ENCODE data around the gene CDKN2D.

The CDKN2D gene

DNA sequence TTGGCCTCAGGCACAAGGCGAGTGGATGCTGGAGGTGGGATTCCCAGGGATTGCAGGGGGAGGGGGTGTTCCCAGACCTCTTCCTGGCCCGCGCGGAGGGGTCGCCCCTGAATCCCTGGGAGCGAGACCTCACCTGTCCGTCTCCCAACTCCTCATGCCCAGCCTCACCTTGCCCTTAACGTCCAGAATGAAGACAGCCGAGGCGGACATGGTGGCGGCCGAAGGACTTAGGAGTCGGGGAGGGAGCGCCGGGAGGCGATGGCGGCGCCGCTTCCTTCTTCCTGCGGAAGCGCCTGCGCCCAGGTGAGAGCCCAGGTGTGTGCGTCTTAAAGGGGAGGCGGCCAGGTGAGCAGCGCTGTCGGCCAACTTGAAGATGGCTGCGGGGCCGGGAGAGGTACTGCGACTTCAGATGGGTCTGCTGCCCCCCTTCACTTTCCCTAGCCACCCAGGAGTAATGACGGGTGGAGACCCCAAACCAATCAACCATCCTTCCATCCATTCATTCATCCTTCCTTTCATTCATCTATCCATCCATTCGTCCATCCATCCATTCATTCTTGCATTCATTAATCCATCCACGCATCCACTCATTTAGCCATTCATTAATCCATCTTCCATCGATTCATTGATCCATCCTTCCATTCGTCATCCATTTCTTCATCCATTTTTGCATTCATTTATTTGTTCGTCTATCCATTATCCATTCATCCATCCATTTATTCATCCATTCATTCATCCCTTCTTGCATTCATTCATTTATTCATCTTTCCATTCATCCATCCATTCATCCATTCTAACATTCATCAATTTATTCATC, 18.5 kb upstream of the CDKN2D start, which contains the start of gene AP1M2:
Gene AP1M2 (minus strand): TSS at position 291 of the 817 bp plus-strand sequence. CDS start 81 bp downstream, at position 210.
- H3K9me3 ChIP-seq: no peaks in the 10 kb centered on the region
- TF ChIP-seq, protein P1, sequence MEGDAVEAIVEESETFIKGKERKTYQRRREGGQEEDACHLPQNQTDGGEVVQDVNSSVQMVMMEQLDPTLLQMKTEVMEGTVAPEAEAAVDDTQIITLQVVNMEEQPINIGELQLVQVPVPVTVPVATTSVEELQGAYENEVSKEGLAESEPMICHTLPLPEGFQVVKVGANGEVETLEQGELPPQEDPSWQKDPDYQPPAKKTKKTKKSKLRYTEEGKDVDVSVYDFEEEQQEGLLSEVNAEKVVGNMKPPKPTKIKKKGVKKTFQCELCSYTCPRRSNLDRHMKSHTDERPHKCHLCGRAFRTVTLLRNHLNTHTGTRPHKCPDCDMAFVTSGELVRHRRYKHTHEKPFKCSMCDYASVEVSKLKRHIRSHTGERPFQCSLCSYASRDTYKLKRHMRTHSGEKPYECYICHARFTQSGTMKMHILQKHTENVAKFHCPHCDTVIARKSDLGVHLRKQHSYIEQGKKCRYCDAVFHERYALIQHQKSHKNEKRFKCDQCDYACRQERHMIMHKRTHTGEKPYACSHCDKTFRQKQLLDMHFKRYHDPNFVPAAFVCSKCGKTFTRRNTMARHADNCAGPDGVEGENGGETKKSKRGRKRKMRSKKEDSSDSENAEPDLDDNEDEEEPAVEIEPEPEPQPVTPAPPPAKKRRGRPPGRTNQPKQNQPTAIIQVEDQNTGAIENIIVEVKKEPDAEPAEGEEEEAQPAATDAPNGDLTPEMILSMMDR (IDR thresholded peaks at IDR 0.05): no peak
- intact Hi-C loops (cut with DNase I; ENCODE audit: low total_unique reads): no loop called here

DNA sequence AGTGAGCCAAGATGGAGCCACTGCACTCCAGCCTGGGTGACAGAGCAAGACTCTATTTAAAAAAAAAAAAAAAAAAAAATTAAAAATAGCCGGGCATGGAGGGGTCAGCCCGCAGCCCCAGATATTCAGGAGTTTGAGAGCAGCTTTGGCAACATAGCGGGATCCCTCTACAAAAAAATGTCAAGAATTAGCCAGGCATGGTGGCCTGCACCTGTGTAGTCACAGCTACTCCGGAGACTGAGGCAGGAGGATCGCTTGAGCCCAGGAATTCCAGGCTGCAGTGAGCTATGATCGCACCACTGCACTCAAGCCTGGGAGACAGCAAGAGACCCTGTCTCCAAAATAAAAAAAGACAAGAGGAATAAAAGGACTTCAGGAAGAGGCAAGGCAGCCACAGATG, 17.6 kb upstream of the CDKN2D start:
- Histone ChIP-seq H3K4me1 (peaks cover 0 to 2% (median under 1%) of the 10 kb centered on the region in 4 donors), H3K27ac (no peak overlapping the region), H3K36me3 (no peaks in the 10 kb centered on the region), H3K4me3 (no peak overlapping the region), H3K27me3 (peaks cover 0 to 41% of the 10 kb centered on the region in 2 donors), H3K9me3 (no peaks in the 10 kb centered on the region)
- no peak for DNase-seq
- intact Hi-C loops (cut with DNase I; ENCODE audit: low total_unique reads): no loop called here
- TF ChIP-seq, protein P1 (IDR thresholded peaks at IDR 0.05): no peak

More for the DNA sequence above, 18.5 kb upstream of the CDKN2D start, which contains the start of gene AP1M2:
- H3K27ac ChIP-seq: no peak within 1 kb of the TSS
- no peak for DNase-seq
- H3K4me1 ChIP-seq: no peaks in the 10 kb centered on the region
- no peaks in the 10 kb centered on the region for H3K36me3 ChIP-seq
- H3K27me3 ChIP-seq: peaks cover 0 to 41% of the 10 kb centered on the region in 2 donors
- H3K4me3 ChIP-seq: no peak within 1 kb of the TSS

DNA sequence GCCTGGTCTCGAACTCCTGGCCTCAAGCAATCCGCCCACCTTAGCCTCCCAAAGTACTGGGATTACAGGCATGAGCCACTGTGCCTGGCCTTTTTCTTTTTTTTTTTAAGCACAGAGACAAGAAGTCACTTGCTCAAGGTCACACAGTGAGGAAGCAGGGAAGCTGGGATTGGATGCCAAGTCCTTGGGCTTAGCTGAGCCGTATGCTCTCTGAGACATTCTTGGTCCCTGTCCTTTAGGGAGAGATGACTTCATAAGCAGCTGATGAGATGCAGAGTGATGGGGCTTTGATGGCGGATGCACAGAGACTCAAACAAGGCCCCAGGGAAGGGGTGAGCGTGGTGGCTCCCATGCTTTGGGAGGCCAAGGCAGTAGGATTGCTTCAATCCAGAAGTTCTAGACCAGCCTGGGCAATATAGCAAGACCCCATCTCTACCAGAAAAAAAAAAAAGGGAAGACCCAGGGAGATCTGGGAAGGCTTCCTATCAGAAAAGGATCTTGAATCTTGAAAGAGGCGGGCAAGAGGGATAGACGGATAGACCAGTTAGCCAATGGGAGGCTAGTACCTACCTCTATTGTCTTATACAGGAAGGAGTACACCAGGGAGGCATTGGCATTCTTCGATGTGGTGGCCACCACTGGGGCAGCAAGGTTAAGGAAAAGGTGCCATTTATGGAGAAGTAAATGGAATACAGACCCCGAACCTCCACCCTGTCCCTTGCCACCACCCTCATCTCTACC, 14.4 kb upstream of the CDKN2D start:
- H3K27me3 ChIP-seq: peaks cover 0 to 18% of the 10 kb centered on the region in 2 donors
- no peaks in the 10 kb centered on the region for H3K9me3 ChIP-seq
- TF ChIP-seq, protein P1 (IDR thresholded peaks at IDR 0.05): no peak
- no peak overlapping the region for H3K27ac ChIP-seq
- H3K4me3 ChIP-seq: no peak overlapping the region
- intact Hi-C loops (cut with DNase I; ENCODE audit: low total_unique reads): no loop called here
- no peaks in the 10 kb centered on the region for H3K36me3 ChIP-seq
- DNase-seq: no peak
- H3K4me1 ChIP-seq: peaks cover 0 to 8% (median 6%) of the 10 kb centered on the region in 4 donors

DNA sequence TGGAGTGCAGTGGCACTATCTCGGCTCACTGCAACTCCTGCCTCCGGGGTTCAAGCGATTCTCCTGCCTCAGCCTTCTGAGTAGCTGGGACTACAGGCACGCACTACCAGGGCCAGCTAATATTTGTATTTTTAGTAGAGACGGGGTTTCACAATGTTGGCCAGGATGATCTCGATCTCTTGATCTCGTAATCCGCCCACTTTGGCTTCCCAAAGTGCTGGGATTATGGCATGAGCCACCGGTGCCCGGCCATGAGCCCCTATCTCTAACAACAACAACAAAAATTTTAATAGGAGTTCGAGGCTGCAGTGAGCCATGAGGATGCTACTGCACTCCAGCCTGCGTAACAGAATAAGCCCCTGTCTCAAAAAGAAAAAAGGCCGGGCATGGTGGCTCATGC, 13.3 kb upstream of the CDKN2D start:
- Histone ChIP-seq H3K27me3 (peaks cover 0 to 10% of the 10 kb centered on the region in 2 donors), H3K4me3 (no peak overlapping the region), H3K4me1 (peaks cover 0 to 8% (median 6%) of the 10 kb centered on the region in 4 donors), H3K9me3 (no peaks in the 10 kb centered on the region), H3K27ac (no peak overlapping the region), H3K36me3 (no peaks in the 10 kb centered on the region)
- DNase-seq: no peak
- TF ChIP-seq, protein P1 (IDR thresholded peaks at IDR 0.05): no peak
- intact Hi-C loops (cut with DNase I; ENCODE audit: low total_unique reads): no loop called here

DNA sequence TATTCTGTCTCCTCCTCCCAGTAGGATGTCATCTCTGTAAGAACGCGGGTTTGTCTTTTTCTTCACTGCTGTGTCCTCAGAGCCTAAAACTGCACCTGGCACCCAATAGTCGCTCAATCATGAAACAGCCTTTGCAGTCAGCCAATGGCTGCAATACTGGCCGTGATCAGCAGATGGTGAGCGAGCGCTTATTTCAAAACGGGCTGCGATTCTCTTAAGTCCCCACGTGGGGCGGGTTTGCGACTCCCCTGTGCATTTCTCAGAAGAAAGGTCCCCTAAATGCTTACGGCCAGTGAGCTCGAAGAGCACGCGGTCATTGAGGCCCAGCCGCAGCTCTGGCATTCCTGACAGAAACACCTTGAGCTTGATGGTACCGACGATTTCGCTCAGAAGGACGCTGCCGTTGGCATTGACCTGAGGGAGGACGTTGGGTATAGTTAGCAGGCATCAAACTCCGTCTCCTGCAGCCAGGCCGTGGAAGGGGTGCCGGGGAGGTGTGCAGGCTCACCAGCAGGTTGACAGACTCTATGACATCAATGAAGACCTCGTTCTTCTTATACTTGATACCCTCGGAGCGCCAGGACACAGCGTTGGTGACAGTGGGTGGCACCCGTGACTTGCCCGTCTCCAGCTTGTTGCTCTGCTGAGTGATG, 12.3 kb upstream of the CDKN2D start:
- peak; percentile 91 to 92 for DNase-seq
- Histone ChIP-seq H3K27me3 (peaks cover 0 to 3% of the 10 kb centered on the region in 2 donors), H3K4me1 (peaks cover 0 to 8% (median 6%) of the 10 kb centered on the region in 4 donors), H3K27ac (no peak overlapping the region), H3K4me3 (no peak overlapping the region), H3K9me3 (no peaks in the 10 kb centered on the region), H3K36me3 (peaks cover 0 to 5% (median 0%) of the 10 kb centered on the region in 3 donors)
- intact Hi-C loops (cut with DNase I; ENCODE audit: low total_unique reads): loop anchor here (2.0 kb wide), 1 partner anchor 64 kb away; no protein-coding TSS in a partner anchor
- TF ChIP-seq, protein P1 (IDR thresholded peaks at IDR 0.05): peak; percentile 99 to 100

Data from tibial artery (tissue), 4 donors.